K562 (cell line): Measurements from ENCODE around the gene NAP1L4. TPM values are rescaled to one million over a fixed set of nuclear protein-coding genes. Genes with fewer than 3 reads are reported as not detected.
A peak's percentile ranks its signal among the peaks of the same experiment; 100 is the strongest.

Experiments
- ATF2 ChIP-seq: sonication (generic); formaldehyde crosslinking; IDR thresholded peaks from 2 replicates; pipeline ENCODE4 v1.8.1; 2022; ENCODE audit warnings: missing genetic modification reagents
- CBFA2T3 ChIP-seq: fragments of 450-650 bp; IDR thresholded peaks from 2 replicates; pipeline ENCODE4 v1.6.1; 2017
- CBFB ChIP-seq: sonication (generic); formaldehyde crosslinking; IDR thresholded peaks from 2 replicates; pipeline ENCODE4 v1.4.0; 2020; ENCODE audit warnings: mild to moderate bottlenecking, missing genetic modification reagents
- CHD1 ChIP-seq: fragments of 200-600 bp; sonication (generic); IDR thresholded peaks from one replicate; pipeline ENCODE4 v1.6.1; 2012; ENCODE audit warnings: mild to moderate bottlenecking, moderate library complexity, low read length, inconsistent platforms
- DLX4 ChIP-seq: fragments of 250-450 bp; sonication (Bioruptor Pico); IDR thresholded peaks from 2 replicates; pipeline ENCODE4 v1.6.1; 2021; ENCODE audit warnings: mild to moderate bottlenecking
- E2F3 ChIP-seq: fragments of 250-450 bp; sonication (Bioruptor Pico); IDR thresholded peaks from 2 replicates; pipeline ENCODE4 v1.4.0; 2020; ENCODE audit warnings: mild to moderate bottlenecking
- EP400 ChIP-seq: fragments of 450-650 bp; IDR thresholded peaks from 2 replicates; pipeline ENCODE4 v1.6.1; 2017; ENCODE audit warnings: antibody characterized with exemption, mild to moderate bottlenecking, moderate library complexity
- FOXJ2 ChIP-seq: fragments of 200-800 bp; sonication (Bioruptor generic); IDR thresholded peaks from 2 replicates; pipeline ENCODE4 v1.6.1; 2016; ENCODE audit warnings: missing genetic modification characterization, missing compliant biosample characterization
- GABPB1 ChIP-seq: sonication (generic); formaldehyde crosslinking; IDR thresholded peaks from 2 replicates; pipeline ENCODE4 v1.8.0; 2022; ENCODE audit warnings: mild to moderate bottlenecking, missing genetic modification reagents
- GATAD2A ChIP-seq: fragments of 450-650 bp; IDR thresholded peaks from 2 replicates; pipeline ENCODE4 v1.6.1; 2017
- HES1 ChIP-seq: fragments of 450-650 bp; IDR thresholded peaks from 2 replicates; pipeline ENCODE4 v1.6.1; 2016; ENCODE audit warnings: low read depth, mild to moderate bottlenecking, moderate library complexity
- JUNB ChIP-seq: fragments of 450-650 bp; formaldehyde crosslinking; conservative IDR thresholded peaks from 2 replicates; pipeline ENCODE4 v1.4.0; 2020; ENCODE audit warnings: mild to moderate bottlenecking
- RAD21 ChIP-seq, 2 experiments: fragments of 250-450 bp in 1 of 2; fragments of 450-650 bp in 1 of 2; sonication (Bioruptor Pico) in 1 of 2; formaldehyde crosslinking in 1 of 2; IDR thresholded peaks in 1 of 2; conservative IDR thresholded peaks in 1 of 2; 2 replicates each; pipeline versions ENCODE4 v1.4.0 to v1.8.0; 2020 to 2022; ENCODE audit warnings: mild to moderate bottlenecking in 2 of 2, moderate library complexity in 1 of 2
- RFX5 ChIP-seq: IDR thresholded peaks from 2 replicates; pipeline ENCODE4 v1.6.1; 2011; ENCODE audit warnings: low read depth, mild to moderate bottlenecking, improper control_type of control experiment, low read length
- TAF15 ChIP-seq: fragments of 200-400 bp; formaldehyde crosslinking; IDR thresholded peaks from 2 replicates; pipeline ENCODE4 v1.6.1; 2017; ENCODE audit warnings: mild to moderate bottlenecking, low read depth, low read length, moderate library complexity
- TAF9B ChIP-seq: fragments of 450-650 bp; IDR thresholded peaks from 2 replicates; pipeline ENCODE4 v1.6.1; 2018; ENCODE audit warnings: mild to moderate bottlenecking; ENCODE audit not compliant: partially characterized antibody
- TRIM24 ChIP-seq, 2 experiments: fragments of 450-650 bp; IDR thresholded peaks; 2 replicates each; pipeline ENCODE4 v1.6.1; 2016
- UBTF ChIP-seq, 2 experiments: IDR thresholded peaks; 2 replicates each; pipeline ENCODE4 v1.6.1; 2012; ENCODE audit warnings: improper control_type of control experiment in 2 of 2, low read depth in 2 of 2, low read length in 2 of 2, borderline replicate concordance in 1 of 2
- WHSC1 ChIP-seq: IDR thresholded peaks from one replicate; pipeline ENCODE4 v1.6.1; 2012; ENCODE audit warnings: low read length, control low read depth, inconsistent platforms
- ZBTB17 ChIP-seq: fragments of 450-650 bp; formaldehyde crosslinking; IDR thresholded peaks from 2 replicates; pipeline ENCODE4 v1.4.0; 2020; ENCODE audit warnings: mild to moderate bottlenecking
- ZBTB34 ChIP-seq: fragments of 250-450 bp; sonication (Bioruptor Pico); IDR thresholded peaks from 2 replicates; pipeline ENCODE4 v1.8.0; 2021; ENCODE audit warnings: mild to moderate bottlenecking, moderate library complexity
- ZNF121 ChIP-seq: sonication (generic); formaldehyde crosslinking; conservative IDR thresholded peaks from 2 replicates; pipeline ENCODE4 v1.8.0; 2022; ENCODE audit warnings: missing genetic modification reagents
- ZNF3 ChIP-seq: fragments of 250-450 bp; sonication (Bioruptor Pico); IDR thresholded peaks from 2 replicates; pipeline ENCODE4 v1.5.0; 2021; ENCODE audit warnings: mild to moderate bottlenecking, moderate library complexity
- ZNF696 ChIP-seq: fragments of 250-450 bp; sonication (Bioruptor Pico); conservative IDR thresholded peaks from 2 replicates; pipeline ENCODE4 v1.4.0; 2020; ENCODE audit warnings: mild to moderate bottlenecking, moderate library complexity
- ZSCAN29 ChIP-seq: fragments of 450-650 bp; IDR thresholded peaks from 2 replicates; pipeline ENCODE4 v1.6.1; 2017
- polyA plus RNA-seq, 8 experiments: library from polyadenylated mRNA; depleted of rRNA in 4 of 8; stranded (reverse) in 5 of 8; unstranded in 3 of 8; fragments of >200 nt; fragmentation: Nextera tagmentation in 2 of 8; fragmentation: Illumina TruSeq in 1 of 8; extraction: Ambion mirVana in 2 of 8; extraction: Trizol in 1 of 8; gene quantifications; 2 replicates each; pipeline versions ENCODE4 v1.2.1 to v1.2.3, GENCODE V29; 2011 to 2014; ENCODE audit warnings: inconsistent platforms in 1 of 8, missing spikeins in 1 of 8
- total RNA-seq, 7 experiments: library from RNA; depleted of rRNA in 6 of 7; stranded (reverse); fragments of >200 nt in 6 of 7; fragmentation: Illumina TruSeq in 2 of 7; extraction: Trizol in 2 of 7; gene quantifications; 2 replicates each; pipeline versions ENCODE4 v1.2.1 to v1.2.3, GENCODE V29; 2011 to 2021; ENCODE audit warnings: low replicate concordance in 1 of 7

The NAP1L4 gene
- total and polyA plus RNA-seq, 9 of the 15 experiments (the other 6 are each of a cell fraction or from before 2014, with no cell fraction given): 34.1 to 237 (median 179) TPM

- TF ChIP-seq ATF2 (CRISPR knock-in tag): no peak
- TF ChIP-seq EP400: peak; percentile 92
- no peak for TF ChIP-seq TAF15
- no peak for TF ChIP-seq ZBTB34 (CRISPR knock-in tag)
- peak in 1 of 2 experiments; percentile 27; a peak in 1 of 4 replicates for TF ChIP-seq TRIM24 (IDR thresholded peaks at IDR 0.05)
- no peak for TF ChIP-seq FOXJ2 (tag)
- peak; percentile 90 for TF ChIP-seq CBFB (CRISPR knock-in tag)
- no peak; a peak in 1 of 4 replicates for TF ChIP-seq UBTF (IDR thresholded peaks at IDR 0.05; ENCODE audit: borderline replicate concordance in 1 of 2, low read depth in 2 of 2, low read length in 2 of 2)
- TF ChIP-seq CBFA2T3: no peak
- TF ChIP-seq TAF9B: peak; percentile 31
- no peak for TF ChIP-seq RFX5
- no peak for TF ChIP-seq GATAD2A
- TF ChIP-seq ZSCAN29: no peak
- no peak for TF ChIP-seq JUNB (CRISPR knock-in tag)
- TF ChIP-seq DLX4 (CRISPR knock-in tag): no peak
- TF ChIP-seq RAD21 (CRISPR knock-in tag; conservative IDR thresholded peaks at IDR 0.05 in 1 of 2, IDR thresholded peaks at IDR 0.05 in 1 of 2): no peak
- no peak for TF ChIP-seq CHD1
- no peak for TF ChIP-seq ZBTB17 (CRISPR knock-in tag)
- TF ChIP-seq WHSC1: no peak
- TF ChIP-seq E2F3: no peak
- TF ChIP-seq HES1: peak; percentile 44; the same call in 1 of the 2 replicates
- TF ChIP-seq ZNF121 (CRISPR knock-in tag): no peak
- peak; percentile 81 for TF ChIP-seq GABPB1 (CRISPR knock-in tag)
- no peak for TF ChIP-seq ZNF696 (CRISPR knock-in tag)
- TF ChIP-seq ZNF3 (CRISPR knock-in tag): no peak
Measured at GRCh38 chr11:2992234-2992996, at the start of gene NAP1L4 (continued).
